WTC11 (cell line): ENCODE measurements around the gene RASAL2. TPM values are rescaled to one million over a fixed set of nuclear protein-coding genes. Genes with fewer than 3 reads are reported as not detected.
"Not testable (repeated sequence)": the region's sequence is repeated elsewhere in the genome, so short reads cannot be mapped to it uniquely, and the experiment has no call there.

ENCODE experiments used
- ATAC-seq: fragments of 200-7000 bp; cut with Tn5 transposase; 2 replicates; pipeline ENCODE4 v1.10.0; 2021; ENCODE audit warnings: mild to moderate bottlenecking, moderate library complexity
- CTCF ChIA-PET: fragments of 300-600 bp; sonication (Branson Sonifier 250); formaldehyde crosslinking; loops from one replicate; lab custom pipeline; 2021; ENCODE audit warnings: antibody characterized with exemption; lab: Charles Lee
- POLR2A ChIA-PET: fragments of 350-600 bp; sonication (Branson Sonifier 250); formaldehyde crosslinking; loops from one replicate; lab custom pipeline; 2021; ENCODE audit warnings: antibody characterized with exemption; lab: Charles Lee
- DNase-seq: peaks from one replicate; pipeline ENCODE4 v3.0.0; 2021; ENCODE audit warnings: low spot score
- H3K27ac Mint-ChIP-seq: 2 replicates; pipeline ENCODE4 v1.8.0; 2021; ENCODE audit warnings: mixed read lengths
- H3K27me3 Mint-ChIP-seq: 2 replicates; pipeline ENCODE4 v1.8.0; 2021; ENCODE audit warnings: low read depth, mild to moderate bottlenecking, moderate library complexity, mixed read lengths
- H3K36me3 Mint-ChIP-seq: 2 replicates; pipeline ENCODE4 v1.8.0; 2021; ENCODE audit warnings: mixed read lengths
- H3K4me1 Mint-ChIP-seq: 2 replicates; pipeline ENCODE4 v1.8.0; 2022; ENCODE audit warnings: mixed read lengths
- H3K4me3 Mint-ChIP-seq: 2 replicates; pipeline ENCODE4 v1.8.0; 2021; ENCODE audit warnings: mild to moderate bottlenecking, moderate library complexity, mixed read lengths
- H3K9me3 Mint-ChIP-seq: 2 replicates; pipeline ENCODE4 v1.8.0; 2021; ENCODE audit warnings: mixed read lengths
- ATF1 ChIP-seq: sonication (generic); formaldehyde crosslinking; IDR thresholded peaks from 2 replicates; pipeline ENCODE4 v1.8.1; 2023; ENCODE audit warnings: mild to moderate bottlenecking, moderate library complexity, missing genetic modification reagents
- ATF2 ChIP-seq: sonication (generic); formaldehyde crosslinking; IDR thresholded peaks from 2 replicates; pipeline ENCODE4 v1.8.1; 2022; ENCODE audit warnings: low read depth, missing genetic modification reagents, borderline replicate concordance
- ATF6 ChIP-seq: sonication (generic); formaldehyde crosslinking; IDR thresholded peaks from 2 replicates; pipeline ENCODE4 v1.8.1; 2023; ENCODE audit warnings: mild to moderate bottlenecking, missing genetic modification reagents
- CTCF ChIP-seq: fragments of 200-600 bp; IDR thresholded peaks from 2 replicates; pipeline ENCODE4 v1.8.0; 2022; ENCODE audit warnings: antibody characterized with exemption
- FOXJ3 ChIP-seq: sonication (generic); formaldehyde crosslinking; IDR thresholded peaks from 2 replicates; pipeline ENCODE4 v1.9.0; 2021; ENCODE audit warnings: missing genetic modification reagents, mild to moderate bottlenecking, borderline replicate concordance
- PRDM15 ChIP-seq: sonication (generic); formaldehyde crosslinking; IDR thresholded peaks from 2 replicates; pipeline ENCODE4 v1.8.0; 2022; ENCODE audit warnings: missing genetic modification reagents
- SOX15 ChIP-seq: fragments of 250-450 bp; sonication (Bioruptor Pico); IDR thresholded peaks from 2 replicates; pipeline ENCODE4 v1.9.0; 2021; ENCODE audit warnings: mild to moderate bottlenecking
- SP1 ChIP-seq: sonication (generic); formaldehyde crosslinking; conservative IDR thresholded peaks from 2 replicates; pipeline ENCODE4 v1.8.1; 2022; ENCODE audit warnings: missing genetic modification reagents
- TEAD1 ChIP-seq: sonication (generic); formaldehyde crosslinking; IDR thresholded peaks from 2 replicates; pipeline ENCODE4 v1.8.0; 2022; ENCODE audit warnings: mild to moderate bottlenecking, missing genetic modification reagents
- TEAD4 ChIP-seq: sonication (generic); formaldehyde crosslinking; IDR thresholded peaks from 2 replicates; pipeline ENCODE4 v1.8.0; 2022; ENCODE audit warnings: mild to moderate bottlenecking, missing genetic modification reagents
- ZNF138 ChIP-seq: sonication (generic); formaldehyde crosslinking; conservative IDR thresholded peaks from 2 replicates; pipeline ENCODE4 v1.8.1; 2022; ENCODE audit warnings: mild to moderate bottlenecking, moderate library complexity, missing genetic modification reagents
- ZNF425 ChIP-seq: fragments of 250-450 bp; sonication (Bioruptor Pico); conservative IDR thresholded peaks from 2 replicates; pipeline ENCODE4 v1.9.0; 2021; ENCODE audit warnings: mild to moderate bottlenecking
- total RNA-seq: library from RNA; stranded (reverse); gene quantifications from 3 replicates; pipeline ENCODE4 v1.2.3, GENCODE V29; 2021

The RASAL2 gene
- total RNA-seq, 1 experiment from 2014 or later: 29.5 TPM

- TF ChIP-seq FOXJ3 (no peak), ZNF138 (CRISPR knock-in tag) (no peak), TEAD1 (CRISPR knock-in tag) (no peak), PRDM15 (CRISPR knock-in tag) (no peak)
- 0 out of 2 replicates have a peak, but pooled peaks have one; percentile 38 for ATAC-seq
- no peak for DNase-seq
- H3K36me3 Mint-ChIP-seq: no peaks in the 10 kb centered on the region
- no peaks in the 10 kb centered on the region for H3K9me3 Mint-ChIP-seq
- ChIA-PET POLR2A (no interaction called here), CTCF (interaction anchor here (1.0 to 1.4 kb wide), 2 partner anchors 9 to 48 kb away, joined by 3 to 7 read pairs; no protein-coding TSS in a partner anchor)
- peak overlapping the region; percentile 0; the same call in 1 of the 2 replicates for H3K27ac Mint-ChIP-seq
- no peaks in the 10 kb centered on the region for H3K27me3 Mint-ChIP-seq
- H3K4me1 Mint-ChIP-seq: peaks cover 9% of the 10 kb centered on the region
- H3K4me3 Mint-ChIP-seq: no peak overlapping the region
These were observed 294.7 kb downstream of the RASAL2 start for GRCh38 chr1:178388418-178389145.

GRCh38 chr1:178389441-178389840 is 295.5 kb downstream of the RASAL2 start:
- H3K36me3 Mint-ChIP-seq: no peaks in the 10 kb centered on the region

GRCh38 chr1:178390280-178390679 is 296.4 kb downstream of the RASAL2 start:
- POLR2A ChIA-PET, DNase-seq: not testable (repeated sequence)

More at GRCh38 chr1:178389441-178389840, 295.5 kb downstream of the RASAL2 start:
- Mint-ChIP-seq H3K9me3 (no peaks in the 10 kb centered on the region), H3K4me1 (peaks cover 9% of the 10 kb centered on the region)
- POLR2A ChIA-PET: no interaction called here
- ATAC-seq: no peak
- CTCF ChIA-PET: interaction anchor here (1.4 kb wide), 1 partner anchor 10 kb away, joined by 7 read pairs; no protein-coding TSS in a partner anchor
- no peak for TF ChIP-seq ATF6
- TF ChIP-seq ATF1 (CRISPR knock-in tag): no peak
- no peak for TF ChIP-seq CTCF
- TF ChIP-seq TEAD4 (CRISPR knock-in tag): no peak
- TF ChIP-seq ZNF425 (CRISPR knock-in tag): no peak
- TF ChIP-seq ZNF138 (CRISPR knock-in tag): no peak
- no peak for TF ChIP-seq SOX15 (CRISPR knock-in tag)
- TF ChIP-seq SP1 (CRISPR knock-in tag): no peak
- no peak for TF ChIP-seq ATF2 (CRISPR knock-in tag)
- TF ChIP-seq, all 79 proteins: peak for 0
- DNase-seq: no peak
- Mint-ChIP-seq H3K4me3 (no peak overlapping the region), H3K27ac (no peak overlapping the region), H3K27me3 (no peaks in the 10 kb centered on the region)

More at GRCh38 chr1:178390280-178390679, 296.4 kb downstream of the RASAL2 start:
- H3K4me1 Mint-ChIP-seq, H3K27ac Mint-ChIP-seq, H3K27me3 Mint-ChIP-seq, H3K36me3 Mint-ChIP-seq, H3K4me3 Mint-ChIP-seq, ATAC-seq, CTCF ChIA-PET, H3K9me3 Mint-ChIP-seq: not testable (repeated sequence)
